Activated CD4-positive, alpha-beta T cell treated with anti-CD3 and anti-CD28 coated beads, Interleukin-2, amount 10 ng/mL, durations not matched to agents 7 days and 5 days (primary cell): ENCODE measurements around the gene PELO. TPM values are rescaled to one million over a fixed set of nuclear protein-coding genes. Genes with fewer than 3 reads are reported as not detected.
"Not testable (repeated sequence)": the region's sequence is repeated elsewhere in the genome, so short reads cannot be mapped to it uniquely, and the experiment has no call there.

ENCODE experiments used
- CTCF ChIA-PET: fragments of 350-600 bp; sonication (Branson Sonifier 250); formaldehyde crosslinking; loops from one replicate; lab custom pipeline; 2021; ENCODE audit warnings: antibody characterized with exemption; lab: Charles Lee
- POLR2A ChIA-PET: fragments of 350-600 bp; sonication (Branson Sonifier 250); formaldehyde crosslinking; loops from one replicate; lab custom pipeline; 2021; ENCODE audit warnings: antibody characterized with exemption; lab: Charles Lee
- DNase-seq: peaks from one replicate; pipeline ENCODE4 v3.0.0-alpha.2; 2020
- H3K27ac Mint-ChIP-seq: one replicate; pipeline ENCODE4 v1.8.0; 2021; ENCODE audit warnings: mild to moderate bottlenecking, moderate library complexity, mixed read lengths
- H3K27me3 Mint-ChIP-seq: one replicate; pipeline ENCODE4 v1.8.0; 2021; ENCODE audit warnings: mixed read lengths
- H3K36me3 Mint-ChIP-seq: one replicate; pipeline ENCODE4 v1.8.0; 2021; ENCODE audit warnings: low read depth, mixed read lengths
- H3K4me1 Mint-ChIP-seq: one replicate; pipeline ENCODE4 v1.8.0; 2021; ENCODE audit warnings: mixed read lengths
- H3K4me3 Mint-ChIP-seq: one replicate; pipeline ENCODE4 v1.8.0; 2021; ENCODE audit warnings: mild to moderate bottlenecking, moderate library complexity, mixed read lengths
- H3K9me3 Mint-ChIP-seq: one replicate; pipeline ENCODE4 v1.8.0; 2021; ENCODE audit warnings: mixed read lengths
- total RNA-seq, 2 experiments: library from RNA; stranded (reverse); gene quantifications; one replicate each; pipeline ENCODE4 v1.2.3, GENCODE V29; 2021

PELO gene
- total RNA-seq, 2 experiments from 2014 or later: 7.8 to 9.3 TPM

DNA sequence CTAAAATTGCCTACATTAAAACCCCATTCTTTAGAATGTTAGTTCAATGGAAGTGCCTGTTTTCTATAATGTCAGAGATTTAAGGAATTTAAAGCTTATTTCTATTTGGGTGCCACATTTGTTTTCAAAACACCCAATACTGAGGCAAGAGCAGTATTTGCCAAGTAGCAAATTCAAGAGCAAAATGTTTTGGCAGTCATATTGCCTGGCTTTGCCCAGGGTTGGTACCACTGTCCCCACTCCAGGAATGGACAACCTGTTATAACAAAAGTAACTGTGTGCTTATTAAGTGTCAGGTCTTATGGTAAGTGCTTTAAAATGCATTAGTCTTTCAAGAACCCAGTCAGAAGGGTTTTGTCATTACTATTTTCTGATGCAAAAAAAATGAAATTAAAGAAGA lies 19.3 kb downstream of the PELO start:
- Mint-ChIP-seq H3K4me3 (no peak overlapping the region), H3K27ac (no peak overlapping the region), H3K4me1 (peaks cover 26% of the 10 kb centered on the region), H3K36me3 (peaks cover 18% of the 10 kb centered on the region), H3K27me3 (no peaks in the 10 kb centered on the region), H3K9me3 (no peaks in the 10 kb centered on the region)
- CTCF ChIA-PET: no interaction called here
- POLR2A ChIA-PET: no interaction called here
- no peak for DNase-seq

DNA sequence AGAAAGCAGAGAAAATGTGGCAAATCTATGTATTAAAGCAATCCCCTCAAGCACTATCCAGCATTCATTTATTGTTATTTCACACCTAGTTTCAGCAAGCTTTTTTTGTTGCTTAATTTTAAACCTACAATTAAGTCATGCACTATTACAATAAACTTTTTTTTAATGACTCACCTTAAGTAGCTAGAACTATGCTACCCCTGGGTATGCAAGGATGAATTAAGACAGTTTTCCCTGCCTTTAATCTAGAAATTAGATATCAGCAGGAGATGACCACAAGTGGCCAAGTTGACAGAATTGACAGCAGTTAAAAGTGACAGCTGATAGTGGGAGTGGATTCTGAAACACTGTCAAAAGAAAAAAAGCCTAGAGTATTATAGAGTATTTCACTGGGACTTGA lies 20.0 kb downstream of the PELO start:
- CTCF ChIA-PET: interaction anchor here (1.1 kb wide), 1 partner anchor 9 kb away, joined by 5 read pairs; no protein-coding TSS in a partner anchor
- POLR2A ChIA-PET: no interaction called here
- peaks cover 22% of the 10 kb centered on the region for H3K4me1 Mint-ChIP-seq
- H3K36me3 Mint-ChIP-seq: peaks cover 18% of the 10 kb centered on the region
- H3K27ac Mint-ChIP-seq: no peak overlapping the region
- H3K27me3 Mint-ChIP-seq: no peaks in the 10 kb centered on the region
- DNase-seq: no peak
- no peak overlapping the region for H3K4me3 Mint-ChIP-seq
- H3K9me3 Mint-ChIP-seq: no peaks in the 10 kb centered on the region

DNA sequence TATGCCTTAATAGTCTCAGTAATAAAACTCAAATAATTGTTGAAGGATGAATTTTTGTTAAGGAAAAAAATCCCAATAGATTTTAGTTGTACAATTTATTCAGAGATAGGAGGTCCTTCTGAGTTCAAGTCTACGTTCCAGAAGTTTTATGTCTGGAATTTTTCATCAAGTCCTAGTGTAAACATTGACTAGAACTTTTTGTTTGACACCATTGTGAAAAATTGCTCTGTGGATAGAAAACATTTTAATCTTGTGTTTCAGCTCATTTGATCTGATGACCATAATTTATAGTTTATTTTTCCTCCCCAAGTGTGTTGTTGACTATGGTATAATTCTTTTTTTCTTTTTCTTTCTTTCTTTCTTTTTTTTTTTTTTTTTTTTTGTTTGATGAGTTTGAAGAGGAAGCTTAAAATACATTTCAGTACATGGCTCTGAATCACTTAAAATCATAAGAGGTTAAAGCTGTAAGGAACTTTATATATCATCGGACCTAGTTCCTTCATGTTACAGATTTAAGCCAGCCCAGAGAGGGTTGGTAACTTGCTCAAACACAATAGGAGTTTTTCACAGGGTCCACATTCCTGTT lies 20.7 kb downstream of the PELO start:
- H3K27me3 Mint-ChIP-seq: peaks cover 2% of the 10 kb centered on the region
- H3K27ac Mint-ChIP-seq: no peak overlapping the region
- DNase-seq: no peak
- peaks cover 18% of the 10 kb centered on the region for H3K36me3 Mint-ChIP-seq
- ChIA-PET CTCF (interaction anchor here (1.1 to 1.7 kb wide), 2 partner anchors 9 to 15 kb away, joined by 4 to 5 read pairs; no protein-coding TSS in a partner anchor), POLR2A (no interaction called here)
- no peaks in the 10 kb centered on the region for H3K9me3 Mint-ChIP-seq
- H3K4me1 Mint-ChIP-seq: peaks cover 17% of the 10 kb centered on the region
- no peak overlapping the region for H3K4me3 Mint-ChIP-seq

DNA sequence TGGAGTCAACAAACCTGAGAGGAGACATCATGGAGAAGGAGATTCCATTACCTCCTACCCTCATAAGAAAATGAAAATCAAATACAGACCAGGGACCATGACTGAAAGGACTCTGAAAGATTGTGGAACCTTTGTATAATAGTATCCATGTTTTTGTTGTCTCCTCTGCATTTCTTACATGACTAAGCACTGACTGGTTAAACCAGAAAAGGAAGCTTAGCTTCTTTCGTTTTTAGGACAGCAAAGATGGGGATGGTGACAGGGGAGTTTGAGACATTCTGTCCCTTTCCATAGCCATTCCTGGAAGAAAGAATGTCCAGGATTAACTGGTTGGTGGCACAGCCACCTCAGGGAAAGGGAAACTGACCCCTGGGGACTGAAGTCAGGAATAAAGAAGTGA lies 22.2 kb downstream of the PELO start:
- POLR2A ChIA-PET: no interaction called here
- peaks cover 8% of the 10 kb centered on the region for H3K4me1 Mint-ChIP-seq
- no peak overlapping the region for H3K4me3 Mint-ChIP-seq
- peaks cover 10% of the 10 kb centered on the region for H3K36me3 Mint-ChIP-seq
- H3K27ac Mint-ChIP-seq: no peak overlapping the region
- CTCF ChIA-PET: interaction anchor here (1.6 to 1.7 kb wide), 2 partner anchors 10 to 13 kb away, joined by 3 to 4 read pairs; no protein-coding TSS in a partner anchor
- peaks cover 2% of the 10 kb centered on the region for H3K27me3 Mint-ChIP-seq
- no peaks in the 10 kb centered on the region for H3K9me3 Mint-ChIP-seq
- no peak for DNase-seq

DNA sequence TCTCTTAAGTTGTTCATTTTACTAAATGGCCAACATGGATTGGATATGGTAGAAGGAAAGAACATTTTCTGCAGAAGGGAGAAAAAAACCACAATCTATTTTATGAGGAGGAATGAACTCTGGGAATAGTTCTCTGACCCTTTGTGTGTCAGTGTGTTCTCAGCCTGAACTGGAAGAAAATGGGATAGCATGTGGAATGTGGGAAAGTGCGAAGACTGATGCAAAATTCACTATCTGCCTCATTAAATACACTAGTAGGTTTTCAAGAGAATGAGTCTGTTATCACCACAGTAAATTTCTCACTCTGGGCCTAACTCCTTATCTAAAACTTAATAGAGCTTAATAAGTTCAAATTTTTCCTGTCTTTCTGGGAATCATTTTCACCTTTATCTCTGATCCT lies 22.7 kb downstream of the PELO start:
- Mint-ChIP-seq H3K27me3 (peaks cover 4% of the 10 kb centered on the region), H3K4me3 (no peak overlapping the region), H3K36me3 (peaks cover 5% of the 10 kb centered on the region), H3K27ac (no peak overlapping the region), H3K9me3 (no peaks in the 10 kb centered on the region), H3K4me1 (peaks cover 6% of the 10 kb centered on the region)
- ChIA-PET POLR2A (no interaction called here), CTCF (interaction anchor here (1.6 to 1.7 kb wide), 2 partner anchors 11 to 13 kb away, joined by 3 to 4 read pairs; no protein-coding TSS in a partner anchor)
- DNase-seq: no peak

DNA sequence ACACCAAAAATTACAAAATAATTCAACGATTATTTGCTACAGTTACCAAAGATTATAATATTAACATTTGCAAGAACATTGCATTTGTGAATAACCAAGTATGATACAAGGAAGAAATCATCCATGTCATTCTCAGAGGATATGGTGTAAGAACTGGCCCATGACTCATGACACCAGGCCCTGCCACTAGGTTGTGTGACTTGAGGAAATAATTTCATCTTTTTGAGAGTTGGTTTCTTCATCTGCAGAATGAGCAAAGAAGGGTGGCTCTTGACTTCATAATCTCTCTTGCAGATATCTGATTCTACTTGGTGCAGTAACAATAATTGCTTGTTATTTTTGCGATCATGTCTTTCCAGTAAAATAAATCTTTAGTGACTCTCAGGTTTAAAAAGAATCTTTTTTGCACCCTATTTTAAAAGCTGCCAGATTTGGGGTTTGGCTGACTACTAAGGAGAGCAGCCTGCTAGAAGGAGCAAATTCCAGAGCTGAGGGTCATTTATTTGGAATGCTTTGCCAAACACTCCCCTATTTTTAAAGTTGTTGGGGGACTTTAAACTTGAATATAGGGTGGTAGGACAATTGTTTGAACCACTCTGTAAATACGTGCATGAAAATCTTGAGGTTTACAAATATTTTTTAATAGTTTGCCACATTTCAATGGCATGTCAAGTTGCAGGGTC lies 23.5 kb downstream of the PELO start:
- H3K36me3 Mint-ChIP-seq: no peaks in the 10 kb centered on the region
- no peak overlapping the region for H3K4me3 Mint-ChIP-seq
- ChIA-PET CTCF (interaction anchor here (1.6 to 1.7 kb wide), 2 partner anchors 10 to 11 kb away, joined by 3 to 5 read pairs; no protein-coding TSS in a partner anchor), POLR2A (no interaction called here)
- H3K27me3 Mint-ChIP-seq: peaks cover 5% of the 10 kb centered on the region
- H3K27ac Mint-ChIP-seq: no peak overlapping the region
- no peak for DNase-seq
- H3K9me3 Mint-ChIP-seq: no peaks in the 10 kb centered on the region
- peaks cover 6% of the 10 kb centered on the region for H3K4me1 Mint-ChIP-seq

DNA sequence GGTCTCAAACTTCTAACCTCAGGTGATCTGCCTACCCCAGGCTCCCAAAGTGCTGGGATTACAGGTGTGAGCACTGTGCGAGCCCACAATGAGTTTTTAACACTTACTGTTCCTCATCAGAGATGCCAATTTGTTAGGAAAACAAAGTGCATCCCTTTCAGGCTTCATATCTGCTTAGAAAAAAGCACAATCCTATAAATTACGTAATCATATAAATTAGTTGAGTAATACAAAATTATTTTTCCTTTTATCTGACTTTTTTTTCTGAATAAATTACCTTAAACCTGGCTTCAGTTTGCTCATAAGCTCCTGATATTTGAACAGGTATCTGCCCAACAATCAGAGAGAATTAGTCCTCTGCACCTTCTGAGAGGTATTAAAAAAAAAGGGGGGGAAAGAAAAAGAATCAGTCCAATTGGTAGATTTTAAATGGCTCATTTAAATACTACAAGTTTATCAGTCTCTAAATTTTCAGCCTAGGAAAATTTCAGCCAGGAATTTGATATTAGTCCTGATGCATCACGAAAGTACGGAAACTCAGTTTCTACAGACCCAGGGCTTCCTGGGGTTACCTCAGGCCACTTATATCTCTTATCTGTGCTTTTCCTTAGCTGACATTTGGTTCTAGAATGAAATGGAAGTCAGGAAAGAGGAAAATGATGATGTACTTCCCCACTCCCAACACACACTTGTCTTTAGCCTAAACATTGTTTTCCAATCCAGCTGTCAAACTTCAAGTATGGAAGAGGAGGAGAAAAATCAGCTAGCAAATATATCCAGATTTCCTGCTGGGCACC lies 26.8 kb downstream of the PELO start:
- no peak for DNase-seq
- Mint-ChIP-seq H3K9me3 (no peaks in the 10 kb centered on the region), H3K27me3 (peaks cover 5% of the 10 kb centered on the region), H3K4me1 (peaks cover 5% of the 10 kb centered on the region), H3K4me3 (no peak overlapping the region), H3K36me3 (no peaks in the 10 kb centered on the region), H3K27ac (no peak overlapping the region)
- ChIA-PET CTCF (interaction anchor here (1.2 kb wide), 1 partner anchor 50 kb away, joined by 3 read pairs; no protein-coding TSS in a partner anchor), POLR2A (no interaction called here)

DNA sequence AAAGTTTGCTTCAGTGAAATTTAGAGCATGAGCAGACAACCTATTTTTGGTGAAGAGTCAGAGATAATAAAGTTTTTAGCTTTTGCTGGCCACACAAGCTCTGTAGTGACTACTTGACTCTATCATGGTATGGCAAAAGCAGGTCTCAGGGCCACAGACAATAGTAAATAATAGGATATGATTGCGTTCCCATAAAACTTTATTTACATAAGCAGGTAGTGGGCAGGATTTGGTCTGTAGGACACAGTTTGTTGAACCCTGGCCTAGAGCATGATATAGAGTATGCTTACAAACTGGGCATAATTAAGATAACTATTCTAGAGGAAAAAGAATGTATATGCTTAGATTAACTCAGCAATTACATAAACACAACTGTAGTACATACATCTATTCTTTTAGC lies 30.1 kb downstream of the PELO start:
- ChIA-PET POLR2A (no interaction called here), CTCF (interaction anchor here (1.3 kb wide), 1 partner anchor 20 kb away, joined by 3 read pairs; no protein-coding TSS in a partner anchor)
- Mint-ChIP-seq H3K27ac (no peak overlapping the region), H3K27me3 (peaks cover 5% of the 10 kb centered on the region), H3K4me3 (no peak overlapping the region), H3K4me1 (no peaks in the 10 kb centered on the region), H3K36me3 (no peaks in the 10 kb centered on the region), H3K9me3 (no peaks in the 10 kb centered on the region)
- DNase-seq: no peak

DNA sequence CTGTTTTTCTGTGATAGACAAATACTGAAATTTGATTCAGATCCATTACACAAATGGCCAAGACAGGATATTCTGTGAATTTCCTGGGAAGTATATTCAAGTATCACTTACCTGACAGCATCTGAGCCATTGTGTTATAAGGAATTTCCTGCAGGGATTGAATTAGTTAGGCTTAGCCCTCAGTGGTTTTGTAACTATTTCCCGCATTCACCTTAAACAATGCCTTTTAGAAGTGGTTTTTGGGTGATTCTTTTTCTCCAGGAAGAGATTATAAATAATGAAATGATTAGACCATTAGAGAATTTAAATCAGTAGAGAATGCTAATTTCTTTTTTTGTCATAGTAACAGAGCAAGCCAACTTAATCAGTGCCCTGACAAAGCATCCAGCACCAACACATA lies 30.6 kb downstream of the PELO start:
- Mint-ChIP-seq H3K27ac (no peak overlapping the region), H3K9me3 (no peaks in the 10 kb centered on the region), H3K4me1 (no peaks in the 10 kb centered on the region), H3K4me3 (no peak overlapping the region), H3K36me3 (no peaks in the 10 kb centered on the region), H3K27me3 (peaks cover 3% of the 10 kb centered on the region)
- ChIA-PET POLR2A (no interaction called here), CTCF (interaction anchor here (0.6 kb wide), 1 partner anchor 31 kb away, joined by 3 read pairs; no protein-coding TSS in a partner anchor)
- DNase-seq: no peak

DNA sequence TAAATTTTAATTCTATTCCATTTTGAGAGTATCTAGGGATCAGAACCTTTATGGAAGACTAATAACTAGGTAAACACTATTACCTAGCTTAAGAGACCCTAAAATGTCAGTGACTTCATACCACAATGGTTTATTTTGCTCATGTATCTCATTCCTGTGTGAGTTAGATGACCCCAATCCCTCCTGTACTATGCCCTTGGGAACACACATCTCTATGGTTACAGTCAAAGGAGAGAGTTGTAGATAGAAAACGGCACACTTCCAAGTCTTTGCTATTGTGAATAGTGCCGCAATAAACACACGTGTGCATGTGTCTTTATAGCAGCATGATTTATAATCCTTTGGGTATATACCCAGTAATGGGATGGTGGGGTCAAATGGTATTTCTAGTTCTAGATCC lies 31.1 kb downstream of the PELO start:
- H3K9me3 Mint-ChIP-seq, DNase-seq, H3K27ac Mint-ChIP-seq, H3K4me1 Mint-ChIP-seq, H3K27me3 Mint-ChIP-seq, H3K4me3 Mint-ChIP-seq, POLR2A ChIA-PET, H3K36me3 Mint-ChIP-seq: not testable (repeated sequence)
- CTCF ChIA-PET: interaction anchor here (0.6 kb wide), 1 partner anchor 31 kb away, joined by 3 read pairs; no protein-coding TSS in a partner anchor

DNA sequence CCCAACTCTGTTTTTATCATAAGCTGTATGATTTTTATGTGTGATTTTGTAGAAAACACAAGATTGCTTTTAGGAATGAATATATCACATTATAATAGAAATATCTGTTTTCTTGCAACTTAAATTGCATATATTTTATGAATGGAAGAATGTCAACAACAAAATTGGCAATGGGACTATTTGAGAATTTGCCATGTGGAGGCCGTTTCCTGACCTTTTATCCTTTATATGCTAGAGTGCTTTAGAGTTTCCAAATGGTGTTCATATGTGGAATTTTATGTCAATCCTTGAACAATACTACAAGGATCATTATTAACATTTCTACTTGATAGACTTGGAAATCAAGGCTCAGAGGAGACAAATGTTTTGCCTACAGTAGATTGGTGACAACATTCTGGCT lies 34.2 kb downstream of the PELO start:
- ChIA-PET POLR2A (no interaction called here), CTCF (interaction anchor here (1.0 kb wide), 1 partner anchor 21 kb away, joined by 5 read pairs; no protein-coding TSS in a partner anchor)
- no peak overlapping the region for H3K27ac Mint-ChIP-seq
- H3K27me3 Mint-ChIP-seq: no peaks in the 10 kb centered on the region
- H3K4me1 Mint-ChIP-seq: peaks cover 9% of the 10 kb centered on the region
- no peak overlapping the region for H3K4me3 Mint-ChIP-seq
- H3K36me3 Mint-ChIP-seq: peaks cover under 1% of the 10 kb centered on the region
- DNase-seq: no peak
- peaks cover under 1% of the 10 kb centered on the region for H3K9me3 Mint-ChIP-seq

DNA sequence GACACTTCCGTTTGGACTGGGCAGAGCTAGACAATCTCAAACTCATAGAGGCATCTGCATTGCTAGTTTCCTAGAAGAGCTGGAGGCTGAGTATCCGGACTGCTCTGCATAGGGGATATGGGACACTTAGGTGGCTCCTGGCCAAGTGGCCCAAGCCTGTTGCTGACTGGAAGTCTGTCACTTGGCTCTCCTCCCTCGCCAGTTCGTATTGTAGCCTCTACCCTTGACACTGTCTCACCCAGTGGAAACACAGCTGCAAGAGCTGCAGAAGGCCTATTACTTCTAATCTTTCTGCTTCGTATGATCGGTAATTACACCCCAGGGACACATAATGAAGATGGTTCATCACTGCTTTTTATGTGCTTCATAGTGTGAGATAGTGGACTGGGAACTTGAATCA lies 34.7 kb downstream of the PELO start:
- H3K27me3 Mint-ChIP-seq: no peaks in the 10 kb centered on the region
- no peak overlapping the region for H3K4me3 Mint-ChIP-seq
- no peak overlapping the region for H3K27ac Mint-ChIP-seq
- no peak for DNase-seq
- peaks cover 4% of the 10 kb centered on the region for H3K9me3 Mint-ChIP-seq
- H3K4me1 Mint-ChIP-seq: peaks cover 9% of the 10 kb centered on the region
- ChIA-PET POLR2A (no interaction called here), CTCF (interaction anchor here (1.0 to 1.9 kb wide), 2 partner anchors 13 to 20 kb away, joined by 4 to 5 read pairs; no protein-coding TSS in a partner anchor)
- H3K36me3 Mint-ChIP-seq: peaks cover 3% of the 10 kb centered on the region
